ENCODE measurements around the gene PRKCI.

PRKCI gene

GRCh38 chr3:170203457-170203856 lies 18.8 kb upstream of the PRKCI start:
- no peaks in the 10 kb centered on the region for H4K20me1 ChIP-seq (ENCODE audit: low read depth, low read length)
- H2AFZ ChIP-seq (ENCODE audit: low read depth, low read length, severe bottlenecking), result no peak overlapping the region
- no peak overlapping the region for H3K4me3 ChIP-seq (ENCODE audit: insufficient read depth, low read length, poor library complexity, severe bottlenecking)
- no peak overlapping the region for H3K27ac ChIP-seq (ENCODE audit: low read depth, low read length)
- H3K9ac ChIP-seq (ENCODE audit: low read length), result no peak overlapping the region
- H3K36me3 ChIP-seq (ENCODE audit: low read length), result no peaks in the 10 kb centered on the region
- H3F3A ChIP-seq (ENCODE audit: insufficient read depth), result no peaks in the 10 kb centered on the region
- H3K9me2 ChIP-seq (replicated peaks; ENCODE audit: insufficient read depth, low read length), result no peaks in the 10 kb centered on the region
- H3K79me2 ChIP-seq (ENCODE audit: insufficient read depth, low read length), result no peaks in the 10 kb centered on the region
- no peaks in the 10 kb centered on the region for H3K9me3 ChIP-seq (ENCODE audit: insufficient read depth, low read length)
- no peaks in the 10 kb centered on the region for H3K27me3 ChIP-seq (ENCODE audit: low read length)
- no peak for TF ChIP-seq CTCF (IDR thresholded peaks at IDR 0.05; ENCODE audit: insufficient read depth, low read length, poor library complexity, severe bottlenecking)
- TF ChIP-seq EZH2phosphoT487 (conservative IDR thresholded peaks at IDR 0.05; ENCODE audit: low read length), result no peak
- no peak overlapping the region for H3K4me2 ChIP-seq (ENCODE audit: low read depth, low read length, poor library complexity, severe bottlenecking)

GRCh38 chr3:170204023-170204472 lies 18.2 kb upstream of the PRKCI start:
- Histone ChIP-seq H3K27ac (ENCODE audit: low read depth, low read length) (no peak overlapping the region), H3K4me2 (ENCODE audit: low read depth, low read length, poor library complexity, severe bottlenecking) (no peak overlapping the region), H3K36me3 (ENCODE audit: low read length) (no peaks in the 10 kb centered on the region), H3K9me3 (ENCODE audit: insufficient read depth, low read length) (no peaks in the 10 kb centered on the region), H4K20me1 (ENCODE audit: low read depth, low read length) (no peaks in the 10 kb centered on the region), H3K9ac (ENCODE audit: low read length) (no peak overlapping the region), H3K27me3 (ENCODE audit: low read length) (no peaks in the 10 kb centered on the region), H3K79me2 (ENCODE audit: insufficient read depth, low read length) (no peaks in the 10 kb centered on the region), H3K4me3 (ENCODE audit: insufficient read depth, low read length, poor library complexity, severe bottlenecking) (no peak overlapping the region), H2AFZ (ENCODE audit: low read depth, low read length, severe bottlenecking) (no peak overlapping the region), H3K9me2 (replicated peaks; ENCODE audit: insufficient read depth, low read length) (no peaks in the 10 kb centered on the region), H3F3A (ENCODE audit: insufficient read depth) (no peaks in the 10 kb centered on the region)
- no peak for TF ChIP-seq EZH2phosphoT487 (conservative IDR thresholded peaks at IDR 0.05; ENCODE audit: low read length)
- TF ChIP-seq CTCF (IDR thresholded peaks at IDR 0.05; ENCODE audit: insufficient read depth, low read length, poor library complexity, severe bottlenecking), result no peak

GRCh38 chr3:170204509-170204908 lies 17.7 kb upstream of the PRKCI start:
- no peak overlapping the region for H3K27ac ChIP-seq (ENCODE audit: low read depth, low read length)
- no peaks in the 10 kb centered on the region for H3K9me2 ChIP-seq (replicated peaks; ENCODE audit: insufficient read depth, low read length)
- no peak overlapping the region for H3K4me3 ChIP-seq (ENCODE audit: insufficient read depth, low read length, poor library complexity, severe bottlenecking)
- no peaks in the 10 kb centered on the region for H3K9me3 ChIP-seq (ENCODE audit: insufficient read depth, low read length)
- TF ChIP-seq CTCF (IDR thresholded peaks at IDR 0.05; ENCODE audit: insufficient read depth, low read length, poor library complexity, severe bottlenecking) (no peak), EZH2phosphoT487 (conservative IDR thresholded peaks at IDR 0.05; ENCODE audit: low read length) (no peak)
- H4K20me1 ChIP-seq (ENCODE audit: low read depth, low read length), result no peaks in the 10 kb centered on the region
- H3F3A ChIP-seq (ENCODE audit: insufficient read depth), result no peaks in the 10 kb centered on the region
- no peak overlapping the region for H3K4me2 ChIP-seq (ENCODE audit: low read depth, low read length, poor library complexity, severe bottlenecking)
- no peaks in the 10 kb centered on the region for H3K27me3 ChIP-seq (ENCODE audit: low read length)
- H3K36me3 ChIP-seq (ENCODE audit: low read length), result no peaks in the 10 kb centered on the region
- H3K79me2 ChIP-seq (ENCODE audit: insufficient read depth, low read length), result no peaks in the 10 kb centered on the region
- no peak overlapping the region for H2AFZ ChIP-seq (ENCODE audit: low read depth, low read length, severe bottlenecking)
- no peak overlapping the region for H3K9ac ChIP-seq (ENCODE audit: low read length)
